Endothelial cell of umbilical vein (primary cell): ENCODE data around the gene GALNT17.

ENCODE experiments used
- CTCF ChIP-seq, 2 donors: IDR thresholded peaks; 1 replicate in 1 of 2; 2 replicates in 1 of 2; pipeline ENCODE4 v1.5.1; 2011; ENCODE audit warnings: low read length in 2 of 2, mild to moderate bottlenecking in 2 of 2, moderate library complexity in 2 of 2, control low read depth in 1 of 2, inconsistent platforms in 1 of 2, low read depth in 1 of 2; ENCODE audit not compliant: insufficient read depth in 1 of 2; ENCODE audit errors: extremely low read depth in 1 of 2
- EZH2 ChIP-seq: IDR thresholded peaks from 2 replicates; pipeline ENCODE4 v1.6.1; 2012; ENCODE audit warnings: borderline replicate concordance, low read depth, mild to moderate bottlenecking, moderate library complexity, low read length, inconsistent platforms; ENCODE audit not compliant: severe bottlenecking
- FOS ChIP-seq: IDR thresholded peaks from 2 replicates; pipeline ENCODE4 v1.6.1; 2011; ENCODE audit warnings: mild to moderate bottlenecking, low read length, moderate library complexity, borderline replicate concordance; ENCODE audit not compliant: insufficient read depth
- JUN ChIP-seq: IDR thresholded peaks from 2 replicates; pipeline ENCODE4 v1.6.1; 2011; ENCODE audit warnings: borderline replicate concordance, low read depth; ENCODE audit not compliant: insufficient read length, insufficient read depth
- MAX ChIP-seq: IDR thresholded peaks from 2 replicates; pipeline ENCODE4 v1.6.1; 2011; ENCODE audit not compliant: insufficient read depth, insufficient read length
- MYC ChIP-seq: IDR thresholded peaks from one replicate; pipeline ENCODE4 v1.6.1; 2011; ENCODE audit warnings: mild to moderate bottlenecking, low read depth, low read length
- POLR2A ChIP-seq: IDR thresholded peaks from 2 replicates; pipeline ENCODE4 v1.6.1; 2012; ENCODE audit warnings: low read depth, mild to moderate bottlenecking, control low read depth, low read length
- POLR2AphosphoS5 ChIP-seq: IDR thresholded peaks from 2 replicates; pipeline ENCODE4 v1.6.1; 2012; ENCODE audit warnings: low read depth, mild to moderate bottlenecking, control low read depth, low read length, moderate library complexity; ENCODE audit not compliant: insufficient read depth

GRCh38 chr7:71595176-71595575, 463.2 kb downstream of the GALNT17 start:
- TF ChIP-seq CTCF (IDR thresholded peaks at IDR 0.05; ENCODE audit: extremely low read depth in 1 of 2, insufficient read depth in 1 of 2, low read depth in 1 of 2, low read length in 2 of 2) (no peak), POLR2A (no peak), POLR2AphosphoS5 (no peak), JUN (no peak), MAX (no peak), MYC (no peak), EZH2 (no peak), FOS (no peak)
